Measurements from ENCODE around the gene RASAL3.

- TF ChIP-seq CTCF (IDR thresholded peaks at IDR 0.05) = no peak
- TF ChIP-seq POLR2AphosphoS5 (IDR thresholded peaks at IDR 0.05; ENCODE audit: low read depth, low read length) = no peak
- TF ChIP-seq TCF7L2 (IDR thresholded peaks at IDR 0.05; ENCODE audit: low read depth, low read length) = no peak
Measured at GRCh38 chr19:15469513-15470297, 5.4 kb upstream of the RASAL3 start.

Data from Panc1 (cell line).